ENCODE data around the gene SLC38A8.

The SLC38A8 gene

DNA sequence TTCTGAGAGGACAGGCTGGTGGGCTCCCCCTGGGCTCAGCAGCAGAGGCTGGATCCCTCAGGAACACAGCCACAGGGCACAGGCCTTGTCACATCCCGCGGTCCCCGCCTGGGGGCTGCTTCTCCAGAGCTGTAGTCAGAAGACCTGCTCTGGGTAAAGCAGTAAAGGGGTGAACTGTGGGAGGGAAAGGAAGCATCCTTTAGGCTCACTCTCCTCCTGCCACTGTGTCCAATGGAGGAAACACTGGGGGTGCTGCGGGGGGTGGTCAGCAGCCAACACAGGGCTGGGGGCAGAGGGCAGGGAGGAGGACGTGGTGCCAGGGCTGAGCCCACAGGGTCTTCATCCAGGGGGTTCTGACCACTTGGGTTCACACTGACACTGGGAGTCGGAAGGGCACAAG, 5.0 kb upstream of the SLC38A8 start:
- no peak for FAIRE-seq

GRCh38 chr16:84047206-84047605, 4.6 kb upstream of the SLC38A8 start:
- FAIRE-seq = no peak

DNA sequence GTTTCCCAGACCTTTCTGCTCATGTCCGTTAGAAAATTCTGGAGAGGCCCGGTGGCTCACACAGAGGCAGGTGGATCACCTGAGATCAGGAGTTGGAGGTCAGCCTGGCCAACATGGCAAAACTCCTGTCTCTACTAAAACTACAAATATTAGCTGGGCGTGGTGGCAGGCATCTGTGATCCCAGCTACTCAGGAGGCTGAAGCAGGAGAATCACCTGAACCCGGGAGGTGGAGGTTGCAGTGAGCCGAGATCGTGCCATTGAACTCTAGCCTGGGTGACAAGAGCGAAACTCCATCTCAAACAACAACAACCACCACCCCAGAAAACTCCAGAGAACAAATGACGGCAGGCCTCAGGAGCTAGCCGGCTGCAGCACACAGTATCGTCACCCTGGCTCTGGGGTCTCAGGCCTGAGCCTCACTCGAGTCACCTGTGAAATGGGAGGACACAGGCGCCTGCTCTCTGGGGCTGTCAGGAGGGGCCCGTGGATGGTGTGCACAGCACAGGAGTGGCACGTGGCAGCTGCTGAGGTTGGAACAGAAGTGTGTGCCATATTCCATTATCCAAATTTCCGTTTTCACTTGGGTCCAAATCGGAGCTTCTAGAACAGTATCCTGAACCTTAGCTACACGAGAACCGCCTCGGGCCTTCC, 3.3 kb upstream of the SLC38A8 start:
- no peak for FAIRE-seq

- no peak for FAIRE-seq
Measured at GRCh38 chr16:84045001-84045817, 2.6 kb upstream of the SLC38A8 start.

DNA sequence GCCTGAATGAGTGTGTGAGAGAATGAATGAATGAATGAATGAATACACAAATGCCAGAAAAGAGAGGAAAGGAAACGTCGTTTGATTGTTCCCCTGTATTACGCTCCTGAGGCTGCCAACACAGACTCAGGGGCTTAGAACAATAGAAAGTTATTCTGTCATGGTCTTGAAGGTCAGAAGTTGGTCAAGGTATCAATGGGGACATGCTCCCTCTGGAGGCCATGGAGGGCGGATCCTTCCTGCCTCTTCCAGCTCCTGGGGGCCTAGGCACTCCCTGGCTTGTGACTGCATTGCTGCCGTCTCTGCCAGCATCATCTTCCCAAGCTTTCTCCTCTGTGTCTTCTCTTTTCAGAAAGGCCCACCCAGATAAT, 1.5 kb upstream of the SLC38A8 start:
- FAIRE-seq = no peak

- no peak for FAIRE-seq
Measured at GRCh38 chr16:84043486-84044117, 1.0 kb upstream of the SLC38A8 start.

- no peak for FAIRE-seq
Measured at GRCh38 chr16:84042879-84043485, 387 bp upstream of the SLC38A8 start.

GRCh38 chr16:84041881-84042280, 714 bp downstream of the SLC38A8 start:
- no peak for FAIRE-seq

GRCh38 chr16:84040823-84041820, 1.5 kb downstream of the SLC38A8 start:
- no peak for FAIRE-seq

- no peak for FAIRE-seq
Measured at GRCh38 chr16:84040226-84040822, 2.3 kb downstream of the SLC38A8 start.

DNA sequence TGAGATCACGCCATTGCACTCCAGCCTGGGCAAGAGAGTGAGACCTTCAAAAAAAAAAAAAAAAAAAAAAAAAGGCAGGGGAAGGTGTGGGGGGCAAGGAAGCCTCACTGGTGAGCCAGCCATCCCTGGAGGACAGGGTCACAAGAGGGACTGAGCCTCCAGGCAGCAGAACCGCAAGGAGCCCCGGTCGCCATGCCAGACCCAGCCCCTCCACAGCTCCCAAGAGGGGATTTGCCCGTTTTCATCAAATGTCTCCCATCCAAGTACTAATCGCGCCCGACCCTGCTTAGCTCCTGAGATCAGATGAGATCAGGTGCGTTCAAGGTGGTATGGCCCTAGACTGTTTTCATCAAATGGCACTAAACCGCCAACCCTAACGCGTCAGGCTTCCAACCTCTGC, 2.9 kb downstream of the SLC38A8 start:
- FAIRE-seq = no peak

- FAIRE-seq = no peak
Measured at GRCh38 chr16:84038469-84038868, 4.1 kb downstream of the SLC38A8 start.

DNA sequence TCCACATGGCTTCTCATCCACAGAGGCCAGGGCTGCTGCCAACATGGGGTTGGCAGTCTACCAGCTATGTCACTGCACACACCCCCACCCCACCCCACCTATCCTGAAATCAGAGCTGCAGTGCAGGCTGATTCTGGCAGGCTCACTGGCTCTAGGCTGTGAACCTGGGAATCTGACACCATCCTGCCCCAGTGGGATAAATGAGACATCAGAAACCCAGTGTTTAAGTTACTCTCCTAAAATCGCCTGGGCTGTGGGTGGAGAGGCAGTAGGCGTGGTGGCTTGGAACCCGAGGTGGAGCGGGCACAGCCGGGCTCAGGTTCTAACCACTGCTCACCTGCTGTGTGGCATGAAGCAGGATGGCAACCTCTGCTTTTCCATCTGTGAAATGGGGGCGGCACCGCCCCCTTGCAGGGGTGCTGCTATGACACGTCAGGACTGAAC, 5.6 kb downstream of the SLC38A8 start:
- FAIRE-seq = no peak

GRCh38 chr16:84036131-84036530, 6.5 kb downstream of the SLC38A8 start:
- FAIRE-seq = no peak

DNA sequence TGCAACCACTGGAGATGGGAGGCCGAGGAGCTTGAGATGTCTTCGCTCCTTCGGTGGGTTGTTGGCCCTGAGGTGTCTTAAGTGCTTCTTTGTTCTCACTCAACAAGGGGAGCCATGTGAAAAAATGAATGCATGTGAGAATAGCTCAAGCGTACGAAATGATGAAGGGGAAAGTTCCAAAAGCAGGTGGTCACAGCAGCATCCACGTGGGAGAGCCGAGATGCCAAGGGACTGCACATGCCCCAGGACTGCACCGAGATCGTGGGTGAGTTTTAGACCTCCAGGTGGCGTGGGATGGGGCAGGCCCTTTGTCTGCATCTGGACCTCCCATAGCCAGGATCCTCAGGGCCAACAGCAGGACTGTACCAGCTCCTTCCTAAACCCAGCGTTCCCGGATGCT, 8.1 kb downstream of the SLC38A8 start:
- no peak for FAIRE-seq

GRCh38 chr16:84033251-84034195, 9.1 kb downstream of the SLC38A8 start:
- no peak for FAIRE-seq

- no peak for FAIRE-seq
Measured at GRCh38 chr16:84032458-84033178, 10.0 kb downstream of the SLC38A8 start.

DNA sequence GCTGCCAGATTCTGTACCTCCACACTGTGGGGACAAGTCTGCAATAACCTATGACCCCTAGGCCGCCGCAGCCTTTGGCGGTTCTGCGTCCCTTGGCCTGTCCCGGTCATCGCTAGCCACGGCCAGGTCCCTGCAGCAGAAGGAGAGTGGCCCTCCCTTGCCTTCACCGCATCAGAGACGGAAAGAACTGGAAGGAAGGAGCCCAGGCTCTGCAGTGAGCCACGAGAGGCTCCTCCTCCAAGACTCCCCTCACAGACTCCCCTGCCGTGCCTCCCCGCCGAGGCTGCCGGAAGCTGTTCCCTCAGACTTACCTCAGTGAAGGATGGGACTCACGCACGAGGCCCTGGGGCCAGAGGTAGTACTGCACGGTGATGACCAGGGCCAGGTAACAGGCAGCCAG, 11.0 kb downstream of the SLC38A8 start:
- no peak for FAIRE-seq

DNA sequence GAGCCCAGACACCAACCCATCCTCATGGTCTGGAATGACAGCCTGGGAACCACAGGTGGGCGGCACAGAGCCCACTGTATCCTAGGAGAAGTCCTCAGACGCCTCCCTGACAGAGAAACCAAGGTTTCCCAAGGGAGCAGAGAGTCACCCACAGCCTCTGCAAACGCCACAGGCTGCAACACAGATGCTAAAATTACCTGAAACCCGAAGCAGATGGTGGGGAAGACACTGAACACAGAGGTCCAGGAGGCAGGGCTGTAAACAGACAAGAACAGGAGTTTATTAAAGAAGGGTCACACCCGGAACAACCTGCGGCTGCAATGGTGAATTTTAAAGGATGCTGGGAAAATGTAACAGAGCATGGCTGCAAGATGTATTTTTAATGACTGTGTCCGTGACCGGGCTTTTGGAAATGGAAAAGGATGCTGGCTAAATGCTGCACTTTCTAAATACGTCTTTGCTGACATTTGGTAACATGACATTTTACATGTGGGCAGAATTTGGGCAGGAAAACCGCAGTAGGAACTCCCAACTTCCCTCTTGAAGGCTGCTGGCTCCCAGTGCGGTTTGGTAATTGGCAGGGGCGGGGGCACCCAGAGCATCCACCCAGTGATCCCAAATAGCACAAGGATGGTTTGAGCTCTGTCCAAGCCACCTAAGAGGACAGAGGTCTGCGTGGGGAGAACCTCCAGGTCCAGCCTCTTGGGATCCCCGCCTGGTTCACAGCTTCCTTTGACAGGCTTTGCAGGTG, 13.1 kb downstream of the SLC38A8 start:
- no peak for FAIRE-seq

Measured in colon (tissue), 2 donors.